Activated naive CD8-positive, alpha-beta T cell (primary cell): ENCODE measurements around the gene BMP7.
A peak's percentile ranks its signal among the peaks of the same experiment; 100 is the strongest.

Experiments used
- H3K27ac Mint-ChIP-seq: one replicate; pipeline ENCODE4 v1.8.0; 2021; ENCODE audit warnings: mixed read lengths
- H3K27me3 Mint-ChIP-seq: one replicate; pipeline ENCODE4 v1.8.0; 2021; ENCODE audit warnings: mixed read lengths
- H3K36me3 Mint-ChIP-seq: one replicate; pipeline ENCODE4 v1.8.0; 2021; ENCODE audit warnings: mixed read lengths
- H3K4me1 Mint-ChIP-seq: one replicate; pipeline ENCODE4 v1.8.0; 2021; ENCODE audit warnings: low read depth, mixed read lengths
- H3K4me3 Mint-ChIP-seq: one replicate; pipeline ENCODE4 v1.8.0; 2021; ENCODE audit warnings: mild to moderate bottlenecking, mixed read lengths
- H3K9me3 Mint-ChIP-seq: one replicate; pipeline ENCODE4 v1.8.0; 2021; ENCODE audit warnings: low read depth, mixed read lengths

BMP7 gene

GRCh38 chr20:57251949-57252348 lies 14.5 kb downstream of the BMP7 start:
- peaks cover 15% of the 10 kb centered on the region for H3K27me3 Mint-ChIP-seq

GRCh38 chr20:57251344-57251743 lies 15.1 kb downstream of the BMP7 start:
- Mint-ChIP-seq H3K4me1 (peaks cover 11% of the 10 kb centered on the region), H3K9me3 (no peaks in the 10 kb centered on the region), H3K27me3 (peaks cover 14% of the 10 kb centered on the region), H3K4me3 (peak overlapping the region; percentile 47), H3K27ac (no peak overlapping the region), H3K36me3 (no peaks in the 10 kb centered on the region)

More at GRCh38 chr20:57251949-57252348, 14.5 kb downstream of the BMP7 start:
- Mint-ChIP-seq H3K36me3 (no peaks in the 10 kb centered on the region), H3K9me3 (no peaks in the 10 kb centered on the region), H3K4me3 (no peak overlapping the region), H3K27ac (no peak overlapping the region), H3K4me1 (peaks cover 11% of the 10 kb centered on the region)

GRCh38 chr20:57250607-57251343 lies 15.7 kb downstream of the BMP7 start:
- Mint-ChIP-seq H3K36me3 (peaks cover 2% of the 10 kb centered on the region), H3K27ac (no peak overlapping the region), H3K4me3 (peak overlapping the region; percentile 47), H3K9me3 (no peaks in the 10 kb centered on the region), H3K27me3 (peaks cover 13% of the 10 kb centered on the region), H3K4me1 (peaks cover 11% of the 10 kb centered on the region)

DNA sequence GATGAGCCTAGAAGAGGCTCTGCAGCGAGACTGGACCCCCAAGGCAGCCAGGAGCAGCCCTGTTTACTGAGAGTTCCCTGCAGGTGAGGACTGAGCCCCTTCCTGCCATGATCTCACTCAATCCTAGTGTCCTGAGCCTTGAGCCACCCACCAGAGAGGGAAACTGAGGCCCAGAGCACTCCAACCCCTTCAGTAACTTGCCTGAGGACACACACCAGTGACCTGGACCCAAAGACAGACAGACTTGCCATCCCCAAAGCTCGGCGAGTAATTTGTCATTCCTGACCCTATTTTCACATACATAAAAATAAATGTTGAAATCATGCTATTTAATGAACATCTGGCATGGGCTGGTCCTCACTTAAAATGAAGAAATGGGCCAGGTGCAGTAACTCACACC lies 16.7 kb downstream of the BMP7 start:
- H3K27ac Mint-ChIP-seq: no peak overlapping the region
- peaks cover 2% of the 10 kb centered on the region for H3K36me3 Mint-ChIP-seq
- peaks cover 10% of the 10 kb centered on the region for H3K27me3 Mint-ChIP-seq
- H3K4me3 Mint-ChIP-seq: no peak overlapping the region
- peaks cover 11% of the 10 kb centered on the region for H3K4me1 Mint-ChIP-seq
- H3K9me3 Mint-ChIP-seq: no peaks in the 10 kb centered on the region

GRCh38 chr20:57249073-57249472 lies 17.4 kb downstream of the BMP7 start:
- Mint-ChIP-seq H3K4me3 (no peak overlapping the region), H3K36me3 (peaks cover 2% of the 10 kb centered on the region), H3K4me1 (peaks cover 11% of the 10 kb centered on the region), H3K9me3 (no peaks in the 10 kb centered on the region), H3K27me3 (peaks cover 5% of the 10 kb centered on the region), H3K27ac (no peak overlapping the region)

DNA sequence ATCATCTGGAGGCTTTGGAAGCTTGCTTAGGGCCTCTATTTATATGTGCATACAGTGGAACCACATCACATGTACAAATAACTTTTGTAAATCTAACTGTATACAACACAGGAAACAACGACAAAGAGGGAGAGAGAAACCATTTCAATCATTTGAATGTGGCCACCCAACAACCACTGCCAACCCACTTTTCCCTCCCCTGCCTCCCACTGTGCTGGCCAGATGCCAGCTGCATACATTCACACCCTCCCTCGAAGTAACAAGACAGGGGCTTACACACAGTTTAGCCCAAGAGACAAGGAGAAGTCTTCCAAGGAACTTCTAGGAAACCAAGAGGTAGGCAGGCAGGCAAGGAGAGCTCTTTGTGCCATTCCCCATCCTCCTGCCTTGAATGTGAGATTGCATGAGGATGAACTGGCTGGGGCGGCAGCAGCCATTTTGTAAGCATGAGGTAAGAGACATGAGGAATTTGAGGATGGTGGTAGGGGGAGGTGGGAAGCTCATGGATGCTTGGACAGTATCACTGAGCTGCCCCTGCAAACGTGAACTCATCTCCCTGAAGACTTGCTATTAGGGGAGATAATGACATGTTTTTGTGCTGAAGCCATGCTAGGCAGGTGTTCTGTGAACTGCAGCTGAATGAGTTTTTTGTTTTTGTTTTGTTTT lies 18.2 kb downstream of the BMP7 start:
- no peak overlapping the region for H3K4me3 Mint-ChIP-seq
- peaks cover 5% of the 10 kb centered on the region for H3K27me3 Mint-ChIP-seq
- no peak overlapping the region for H3K27ac Mint-ChIP-seq
- H3K4me1 Mint-ChIP-seq: peaks cover 11% of the 10 kb centered on the region
- H3K9me3 Mint-ChIP-seq: no peaks in the 10 kb centered on the region
- H3K36me3 Mint-ChIP-seq: peaks cover 2% of the 10 kb centered on the region

GRCh38 chr20:57247292-57247965 lies 19.0 kb downstream of the BMP7 start:
- peaks cover 2% of the 10 kb centered on the region for H3K36me3 Mint-ChIP-seq
- H3K4me1 Mint-ChIP-seq: peaks cover 11% of the 10 kb centered on the region
- no peak overlapping the region for H3K4me3 Mint-ChIP-seq
- H3K27me3 Mint-ChIP-seq: peaks cover 5% of the 10 kb centered on the region
- H3K27ac Mint-ChIP-seq: no peak overlapping the region
- no peaks in the 10 kb centered on the region for H3K9me3 Mint-ChIP-seq

DNA sequence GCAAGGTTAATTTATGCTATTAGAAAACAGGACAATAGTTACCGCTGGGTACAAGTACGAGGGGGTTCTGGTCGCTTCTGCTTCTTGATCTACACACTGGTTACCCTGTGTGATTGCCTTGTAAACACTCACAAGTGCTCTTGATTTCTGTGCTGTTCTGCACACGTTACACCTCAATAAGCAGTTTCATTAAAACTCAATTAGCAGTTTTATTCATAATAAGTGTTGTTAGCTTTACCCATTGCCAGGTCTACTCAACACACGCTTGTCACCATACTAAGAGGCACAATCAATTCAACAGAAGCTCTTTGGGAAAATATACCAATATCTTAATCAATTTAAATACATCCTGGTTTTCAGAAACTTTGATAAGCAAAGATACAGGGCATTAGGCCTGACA lies 20.4 kb downstream of the BMP7 start:
- Mint-ChIP-seq H3K9me3 (no peaks in the 10 kb centered on the region), H3K4me3 (no peak overlapping the region), H3K36me3 (peaks cover 2% of the 10 kb centered on the region), H3K27ac (no peak overlapping the region), H3K4me1 (peaks cover 7% of the 10 kb centered on the region), H3K27me3 (peaks cover 5% of the 10 kb centered on the region)

DNA sequence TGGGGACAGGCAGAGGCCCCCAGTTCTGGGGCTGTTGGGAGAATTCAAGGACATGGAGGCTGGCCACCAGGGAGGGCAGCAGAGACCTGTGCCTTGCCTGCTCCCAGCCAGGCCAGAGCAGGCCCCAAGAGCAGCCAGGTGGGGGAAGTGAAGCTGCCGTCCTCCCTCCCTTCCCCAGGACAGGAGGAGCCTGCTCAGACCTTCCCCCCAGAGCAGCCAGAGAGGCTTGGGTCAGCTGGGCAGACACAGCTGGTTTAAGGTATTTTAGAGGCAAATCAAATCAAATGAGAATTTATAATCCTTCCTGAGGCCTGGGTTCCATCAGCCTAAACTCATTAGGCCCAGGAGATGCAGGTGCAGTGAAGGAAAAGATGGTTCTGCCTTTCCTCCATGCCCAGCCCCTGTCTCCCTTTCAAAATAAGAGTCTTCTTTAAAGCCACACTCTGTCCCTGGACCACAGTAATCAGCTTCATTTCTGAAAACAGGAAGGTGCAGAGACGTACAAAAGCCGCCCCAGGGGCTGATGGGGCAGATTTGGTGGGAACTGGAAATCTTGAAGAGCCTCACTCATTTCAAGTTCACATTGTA lies 21.7 kb downstream of the BMP7 start:
- H3K4me1 Mint-ChIP-seq: no peaks in the 10 kb centered on the region
- H3K4me3 Mint-ChIP-seq: no peak overlapping the region
- H3K27me3 Mint-ChIP-seq: peaks cover 5% of the 10 kb centered on the region
- no peak overlapping the region for H3K27ac Mint-ChIP-seq
- peaks cover 2% of the 10 kb centered on the region for H3K36me3 Mint-ChIP-seq
- no peaks in the 10 kb centered on the region for H3K9me3 Mint-ChIP-seq

DNA sequence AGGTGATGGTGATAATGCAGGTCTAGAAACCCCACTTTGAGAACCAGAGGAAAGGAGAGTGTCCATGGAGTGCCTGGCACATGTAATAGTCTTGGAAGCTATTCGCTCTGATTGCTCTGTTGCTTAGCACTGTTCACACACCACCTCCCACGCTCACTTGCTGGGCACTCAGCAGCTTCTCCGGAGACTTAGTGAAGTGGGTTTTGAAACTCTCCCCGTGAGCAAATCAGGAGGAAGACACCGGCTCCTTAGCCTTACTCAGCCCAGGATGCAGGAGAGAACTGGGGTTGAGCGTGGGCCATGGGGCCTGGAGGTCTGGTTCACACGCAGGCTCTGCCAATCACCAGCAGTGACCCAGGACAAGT lies 22.2 kb downstream of the BMP7 start:
- H3K4me3 Mint-ChIP-seq: no peak overlapping the region
- H3K27ac Mint-ChIP-seq: no peak overlapping the region
- peaks cover 4% of the 10 kb centered on the region for H3K27me3 Mint-ChIP-seq
- no peaks in the 10 kb centered on the region for H3K4me1 Mint-ChIP-seq
- peaks cover 2% of the 10 kb centered on the region for H3K36me3 Mint-ChIP-seq
- no peaks in the 10 kb centered on the region for H3K9me3 Mint-ChIP-seq

DNA sequence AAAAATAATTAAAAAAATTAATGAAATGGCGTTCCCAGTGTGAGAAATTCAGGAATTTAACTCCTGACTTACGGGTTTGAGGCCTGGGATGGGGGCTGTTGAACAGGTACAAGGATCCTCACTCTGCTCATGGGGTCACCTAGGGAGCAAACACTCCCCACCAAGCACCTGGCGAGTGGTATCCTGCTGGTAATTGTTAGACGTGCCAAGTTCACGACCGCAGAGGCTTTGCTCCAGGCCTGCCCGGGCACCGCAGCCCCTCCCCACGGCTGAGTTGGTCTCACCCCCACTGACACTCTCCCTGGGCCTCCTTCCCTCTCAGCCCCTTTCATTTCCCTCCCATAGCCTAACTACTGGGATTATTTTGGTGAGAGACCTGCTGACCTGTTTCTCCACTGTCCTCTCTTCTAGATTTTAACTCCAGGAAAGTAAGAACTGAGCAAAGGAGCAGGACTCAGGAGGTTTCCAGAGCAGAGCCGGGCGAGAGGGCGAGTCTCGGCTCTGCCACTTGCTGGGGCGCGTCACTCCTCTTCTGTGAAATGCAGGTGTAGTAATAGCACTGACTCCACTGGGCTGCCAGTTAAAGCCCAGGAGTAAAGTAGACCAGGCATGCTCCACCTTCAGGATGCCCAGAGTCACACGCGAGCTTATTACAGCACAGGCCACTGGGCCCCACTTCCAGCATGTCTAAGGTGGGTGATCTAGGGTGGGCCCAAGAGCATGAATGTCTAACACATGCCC lies 22.8 kb downstream of the BMP7 start:
- Mint-ChIP-seq H3K4me3 (no peak overlapping the region), H3K9me3 (no peaks in the 10 kb centered on the region), H3K4me1 (no peaks in the 10 kb centered on the region), H3K27me3 (peaks cover 4% of the 10 kb centered on the region), H3K27ac (no peak overlapping the region), H3K36me3 (peaks cover 2% of the 10 kb centered on the region)

DNA sequence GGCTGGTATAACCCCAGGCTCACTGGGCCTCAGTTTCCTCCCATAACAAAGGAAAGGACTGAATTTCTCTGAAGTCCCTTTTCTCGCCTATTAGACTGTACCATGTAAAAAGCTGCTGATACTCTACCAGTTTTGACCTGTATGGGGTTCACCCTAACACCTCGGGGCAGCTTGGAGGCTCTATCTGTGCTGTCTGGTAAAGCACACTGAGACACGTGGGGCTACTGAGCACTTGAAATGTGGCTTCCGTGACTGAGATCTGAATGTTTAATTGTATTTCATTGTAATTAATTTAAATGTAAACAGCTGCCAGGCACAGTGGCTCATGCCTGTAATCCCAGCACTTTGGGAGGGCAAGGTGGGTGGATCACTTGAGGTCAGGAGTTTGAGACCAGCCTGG lies 24.0 kb downstream of the BMP7 start:
- Mint-ChIP-seq H3K36me3 (peaks cover 2% of the 10 kb centered on the region), H3K4me3 (no peak overlapping the region), H3K4me1 (no peaks in the 10 kb centered on the region), H3K9me3 (no peaks in the 10 kb centered on the region), H3K27ac (no peak overlapping the region), H3K27me3 (peaks cover 3% of the 10 kb centered on the region)

- Mint-ChIP-seq H3K9me3 (no peaks in the 10 kb centered on the region), H3K4me1 (no peaks in the 10 kb centered on the region), H3K36me3 (peaks cover 2% of the 10 kb centered on the region), H3K27me3 (peaks cover 7% of the 10 kb centered on the region), H3K4me3 (no peak overlapping the region), H3K27ac (no peak overlapping the region)
Measured at GRCh38 chr20:57241363-57241991, 25.0 kb downstream of the BMP7 start.

GRCh38 chr20:57240581-57241362 lies 25.7 kb downstream of the BMP7 start:
- no peak overlapping the region for H3K4me3 Mint-ChIP-seq
- no peaks in the 10 kb centered on the region for H3K4me1 Mint-ChIP-seq
- H3K27ac Mint-ChIP-seq: no peak overlapping the region
- H3K36me3 Mint-ChIP-seq: no peaks in the 10 kb centered on the region
- peaks cover 12% of the 10 kb centered on the region for H3K27me3 Mint-ChIP-seq
- no peaks in the 10 kb centered on the region for H3K9me3 Mint-ChIP-seq
